HepG2 (cell line): ENCODE data around the gene MXD3. TPM values are rescaled to one million over a fixed set of nuclear protein-coding genes. Genes with fewer than 3 reads are reported as not detected.

Source experiments
- ATAC-seq: fragments of 200-7000 bp; cut with Tn5 transposase; 3 replicates; pipeline ENCODE4 v1.9.1; 2020; ENCODE audit warnings: mild to moderate bottlenecking, moderate library complexity
- BruUV-seq: library from RNA; stranded (reverse); fragments of 400-500 nt; replicated peaks from 2 replicates; lab custom pipeline; 2021; lab: Mats Ljungman, UMichigan
- CTCF ChIA-PET: fragments of 300-600 bp; formaldehyde crosslinking; extraction: SDS; loops from one replicate; lab custom pipeline; 2021; ENCODE audit warnings: low total read pairs, inconsistent platforms, low intra/inter-chr PET ratio; lab: Yijun Ruan, JAX
- POLR2A ChIA-PET: fragments of 350-600 bp; sonication (Branson Sonifier 250); formaldehyde crosslinking; loops from one replicate; lab custom pipeline; 2020; ENCODE audit warnings: antibody characterized with exemption, inconsistent platforms; lab: Yijun Ruan, JAX
- DNase-seq: peaks from one replicate; pipeline ENCODE4 v3.0.0-alpha.2; 2015; ENCODE audit warnings: low spot score
- FAIRE-seq: peaks from 3 replicates; lab custom pipeline; 2011; peaks lifted over from hg19 to GRCh38; lab: Jason Lieb, UNC
- H2AFZ ChIP-seq: one replicate; pipeline ENCODE4 v1.6.1; 2011; ENCODE audit warnings: low read length, inconsistent platforms
- H3K27ac ChIP-seq: fragments of 300-600 bp; 3 replicates; pipeline ENCODE4 v1.8.0; 2011; ENCODE audit warnings: mixed run types, mild to moderate bottlenecking, mixed read lengths, low read length, inconsistent platforms; ENCODE audit not compliant: insufficient read depth; ENCODE audit errors: extremely low read length
- H3K27me3 ChIP-seq, 2 experiments: fragments of 200-600 bp in 1 of 2; 2 replicates in 1 of 2; 3 replicates in 1 of 2; pipeline versions ENCODE4 v1.6.0 to v1.8.0; 2011; ENCODE audit warnings: low read length in 2 of 2, mild to moderate bottlenecking in 2 of 2, moderate library complexity in 2 of 2, inconsistent platforms in 1 of 2; ENCODE audit not compliant: insufficient read depth in 2 of 2, control insufficient read depth in 1 of 2
- H3K36me3 ChIP-seq, 2 experiments: fragments of 200-600 bp in 1 of 2; replicated peaks in 1 of 2; 2 replicates in 1 of 2; 3 replicates in 1 of 2; pipeline versions ENCODE4 v1.5.1 to v1.8.0; 2011; ENCODE audit warnings: low read length in 2 of 2, inconsistent platforms in 1 of 2; ENCODE audit not compliant: insufficient read depth in 2 of 2, control insufficient read depth in 1 of 2
- H3K4me1 ChIP-seq: 2 replicates; pipeline ENCODE4 v1.5.1; 2012; ENCODE audit warnings: low read length, inconsistent platforms; ENCODE audit not compliant: insufficient read depth
- H3K4me2 ChIP-seq: 2 replicates; pipeline ENCODE4 v1.6.0; 2011; ENCODE audit warnings: low read depth, low read length, inconsistent platforms
- H3K4me3 ChIP-seq, 3 experiments: fragments of 200-600 bp in 1 of 3; sonication (generic), shearing (Covaris generic) in 1 of 3; replicated peaks in 1 of 3; 2 replicates each; pipeline ENCODE4 v1.5.1; 2011 to 2016; ENCODE audit warnings: low read length in 3 of 3, inconsistent platforms in 2 of 3, low read depth in 2 of 3, mild to moderate bottlenecking in 2 of 3, control low read depth in 1 of 3, mixed read lengths in 1 of 3; ENCODE audit not compliant: insufficient read depth in 1 of 3
- H3K79me2 ChIP-seq: one replicate; pipeline ENCODE4 v1.6.1; 2011; ENCODE audit warnings: low read length, inconsistent platforms; ENCODE audit not compliant: insufficient read depth
- H3K9ac ChIP-seq: 2 replicates; pipeline ENCODE4 v1.6.0; 2011; ENCODE audit warnings: mild to moderate bottlenecking, low read depth, low read length, inconsistent platforms; ENCODE audit not compliant: insufficient read depth
- H3K9me3 ChIP-seq: 2 replicates; pipeline ENCODE4 v1.5.1; 2012; ENCODE audit warnings: mild to moderate bottlenecking, low read length
- H4K20me1 ChIP-seq: 2 replicates; pipeline ENCODE4 v1.6.0; 2011; ENCODE audit warnings: inconsistent platforms, mild to moderate bottlenecking, low read length, moderate library complexity; ENCODE audit not compliant: insufficient read depth
- HOXA7 ChIP-seq: sonication (generic); formaldehyde crosslinking; IDR thresholded peaks from 2 replicates; pipeline ENCODE4 v1.8.1; 2022; ENCODE audit warnings: mild to moderate bottlenecking, missing genetic modification reagents, moderate library complexity
- LCORL ChIP-seq, 2 experiments: fragments of 450-650 bp in 1 of 2; sonication (generic) in 1 of 2; formaldehyde crosslinking in 1 of 2; IDR thresholded peaks; 2 replicates each; pipeline versions ENCODE4 v1.5.0 to v1.6.1; 2017 to 2020; ENCODE audit warnings: antibody characterized with exemption in 1 of 2, missing genetic modification reagents in 1 of 2
- MZF1 ChIP-seq: sonication (generic); formaldehyde crosslinking; IDR thresholded peaks from 2 replicates; pipeline ENCODE4 v1.8.1; 2023; ENCODE audit warnings: mild to moderate bottlenecking, missing genetic modification reagents, borderline replicate concordance
- PATZ1 ChIP-seq: sonication (generic); formaldehyde crosslinking; IDR thresholded peaks from 2 replicates; pipeline ENCODE4 v1.4.0; 2020; ENCODE audit warnings: missing genetic modification reagents
- PAWR ChIP-seq: sonication (generic); formaldehyde crosslinking; IDR thresholded peaks from 2 replicates; pipeline ENCODE4 v1.4.0; 2020; ENCODE audit warnings: missing genetic modification reagents, mild to moderate bottlenecking, borderline replicate concordance
- PAXIP1 ChIP-seq: sonication (generic); formaldehyde crosslinking; conservative IDR thresholded peaks from 2 replicates; pipeline ENCODE4 v1.4.0; 2020; ENCODE audit warnings: mild to moderate bottlenecking, missing genetic modification reagents, moderate library complexity
- TAF1 ChIP-seq: sonication (generic); formaldehyde crosslinking; IDR thresholded peaks from 2 replicates; pipeline ENCODE4 v1.4.0; 2020; ENCODE audit warnings: missing genetic modification reagents
- TCF12 ChIP-seq, 2 experiments: fragments of 450-650 bp in 1 of 2; sonication (generic) in 1 of 2; formaldehyde crosslinking in 1 of 2; IDR thresholded peaks; 2 replicates each; pipeline versions ENCODE4 v1.6.1 to v1.8.0; 2017 to 2022; ENCODE audit warnings: antibody characterized with exemption in 1 of 2, mild to moderate bottlenecking in 1 of 2, missing genetic modification reagents in 1 of 2, moderate library complexity in 1 of 2
- TEF ChIP-seq: sonication (generic); formaldehyde crosslinking; IDR thresholded peaks from 2 replicates; pipeline ENCODE4 v1.5.0; 2020; ENCODE audit warnings: missing genetic modification reagents
- ZNF225 ChIP-seq: sonication (generic); formaldehyde crosslinking; IDR thresholded peaks from 2 replicates; pipeline ENCODE4 v1.4.0; 2020; ENCODE audit warnings: mild to moderate bottlenecking, missing genetic modification reagents
- ZNF614 ChIP-seq: IDR thresholded peaks from 2 replicates; pipeline ENCODE4 v1.6.1; 2018; ENCODE audit warnings: missing biosample characterization, missing genetic modification reagents, inconsistent platforms, borderline replicate concordance
- ZNF616 ChIP-seq: sonication (generic); formaldehyde crosslinking; IDR thresholded peaks from 2 replicates; pipeline ENCODE4 v1.5.0; 2020; ENCODE audit warnings: low read depth, mild to moderate bottlenecking, missing genetic modification reagents
- ZSCAN30 ChIP-seq: sonication (generic); formaldehyde crosslinking; IDR thresholded peaks from 2 replicates; pipeline ENCODE4 v1.5.0; 2020; ENCODE audit warnings: mild to moderate bottlenecking, missing genetic modification reagents
- WGBS: methylation state at CpG from one replicate; pipeline ENCODE4 v1.1.6; 2017; ENCODE audit warnings: low lambda C conversion rate; 5-methylcytosine and 5-hydroxymethylcytosine counted together
- in situ Hi-C: cut with HindIII; loops from 2 replicates; pipeline ENCODE4 v1.10.0; 2017; ENCODE audit warnings: low pct_unique_long_range_greater_than_20kb; ENCODE audit not compliant: extremely low pct_ligation_motif_present
- intact Hi-C: fragments of 100-400 bp; cut with micrococcal nuclease; formaldehyde crosslinking; loops from one replicate; pipeline ENCODE4 v1.10.0; 2022; ENCODE audit not compliant: unreplicated experiment
- polyA plus RNA-seq, 8 experiments: library from polyadenylated mRNA; depleted of rRNA in 3 of 8; stranded (reverse) in 7 of 8; unstranded in 1 of 8; fragments of >200 nt; fragmentation: Illumina TruSeq in 4 of 8; extraction: Trizol in 4 of 8; gene quantifications; 2 replicates each; pipeline versions ENCODE4 v1.2.1 to v1.2.3, GENCODE V29; 2011 to 2016; ENCODE audit warnings: low read depth in 4 of 8, missing spikeins in 1 of 8, mixed read lengths in 1 of 8; ENCODE audit not compliant: insufficient read depth in 1 of 8
- total RNA-seq, 5 experiments: library from RNA; depleted of rRNA; stranded (reverse); fragments of >200 nt; fragmentation: Illumina TruSeq; extraction: Trizol; gene quantifications; 2 replicates each; pipeline ENCODE4 v1.2.3, GENCODE V29; 2016; ENCODE audit warnings: low read depth in 1 of 5
- TF ChIP-seq, protein P1 (sequence below): sonication (generic); formaldehyde crosslinking; IDR thresholded peaks from 2 replicates; pipeline ENCODE4 v1.5.0; 2020; ENCODE audit warnings: missing genetic modification reagents
- TF ChIP-seq, protein P2 (sequence below): sonication (generic); formaldehyde crosslinking; IDR thresholded peaks from 2 replicates; pipeline ENCODE4 v1.5.0; 2020; ENCODE audit warnings: missing genetic modification reagents

The MXD3 gene
- total and polyA plus RNA-seq, 2 of the 13 experiments (the other 11 are each of a cell fraction or from before 2014, with no cell fraction given) = 10.5 to 12.8 TPM

DNA sequence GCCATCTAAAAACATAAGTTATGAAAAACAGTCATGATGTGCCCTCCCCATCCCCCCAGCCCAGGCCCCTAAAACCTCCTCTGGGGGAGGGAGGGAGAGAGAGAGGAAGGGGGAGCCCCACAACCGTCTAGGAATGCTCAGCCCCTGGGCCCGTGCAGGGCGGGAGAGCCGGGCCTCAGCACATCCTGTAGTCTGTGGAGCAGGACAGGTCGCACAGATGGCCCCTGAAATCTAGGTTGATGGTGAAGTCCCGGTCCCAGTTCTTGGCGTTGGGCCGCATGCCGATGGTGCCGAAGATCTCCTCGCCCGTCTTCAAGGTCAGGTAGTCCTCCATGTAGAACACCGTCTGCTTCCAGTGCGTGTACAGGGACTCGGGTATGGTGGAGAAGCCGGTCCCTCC is 46.3 kb downstream of the MXD3 start:
- Histone ChIP-seq H3K4me3 (no peak overlapping the region), H4K20me1 (no peaks in the 10 kb centered on the region), H3K79me2 (no peaks in the 10 kb centered on the region), H3K27me3 (peaks cover 0 to 4% of the 10 kb centered on the region in 2 experiments; a peak in 1 of 5 replicates), H3K27ac (no peak overlapping the region), H3K4me2 (no peak overlapping the region), H3K9me3 (no peaks in the 10 kb centered on the region), H3K4me1 (peaks cover 8% of the 10 kb centered on the region; the same call in 1 of the 2 replicates), H3K9ac (no peak overlapping the region), H3K36me3 (no peaks in the 10 kb centered on the region), H2AFZ (no peak overlapping the region)
- CTCF ChIA-PET = no interaction called here
- ATAC-seq (no peak), FAIRE-seq (no peak), DNase-seq (no peak)
- BruUV-seq = no TSS peak
- intact Hi-C loops (no loop called here), in situ Hi-C loops (no loop called here)
- POLR2A ChIA-PET = no interaction called here
- WGBS = 67% methylated on average over 15 of the region's 16 CpGs
- TF ChIP-seq PAWR (CRISPR knock-in tag) (no peak), TCF12 (IDR thresholded peaks at IDR 0.05) (no peak), TCF12 (CRISPR knock-in tag; IDR thresholded peaks at IDR 0.05) (no peak), HOXA7 (no peak), LCORL (IDR thresholded peaks at IDR 0.05) (no peak), LCORL (CRISPR knock-in tag; IDR thresholded peaks at IDR 0.05) (no peak), ZNF614 (CRISPR knock-in tag) (no peak), MZF1 (CRISPR knock-in tag) (no peak), TAF1 (CRISPR knock-in tag) (no peak), PATZ1 (CRISPR knock-in tag) (no peak), TEF (CRISPR knock-in tag) (no peak), ZNF225 (CRISPR knock-in tag) (no peak), ZNF616 (no peak), PAXIP1 (no peak), ZSCAN30 (CRISPR knock-in tag) (no peak)
- TF ChIP-seq, protein P1, sequence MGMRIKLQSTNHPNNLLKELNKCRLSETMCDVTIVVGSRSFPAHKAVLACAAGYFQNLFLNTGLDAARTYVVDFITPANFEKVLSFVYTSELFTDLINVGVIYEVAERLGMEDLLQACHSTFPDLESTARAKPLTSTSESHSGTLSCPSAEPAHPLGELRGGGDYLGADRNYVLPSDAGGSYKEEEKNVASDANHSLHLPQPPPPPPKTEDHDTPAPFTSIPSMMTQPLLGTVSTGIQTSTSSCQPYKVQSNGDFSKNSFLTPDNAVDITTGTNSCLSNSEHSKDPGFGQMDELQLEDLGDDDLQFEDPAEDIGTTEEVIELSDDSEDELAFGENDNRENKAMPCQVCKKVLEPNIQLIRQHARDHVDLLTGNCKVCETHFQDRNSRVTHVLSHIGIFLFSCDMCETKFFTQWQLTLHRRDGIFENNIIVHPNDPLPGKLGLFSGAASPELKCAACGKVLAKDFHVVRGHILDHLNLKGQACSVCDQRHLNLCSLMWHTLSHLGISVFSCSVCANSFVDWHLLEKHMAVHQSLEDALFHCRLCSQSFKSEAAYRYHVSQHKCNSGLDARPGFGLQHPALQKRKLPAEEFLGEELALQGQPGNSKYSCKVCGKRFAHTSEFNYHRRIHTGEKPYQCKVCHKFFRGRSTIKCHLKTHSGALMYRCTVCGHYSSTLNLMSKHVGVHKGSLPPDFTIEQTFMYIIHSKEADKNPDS (CRISPR knock-in tag) = no peak
- TF ChIP-seq, protein P2, sequence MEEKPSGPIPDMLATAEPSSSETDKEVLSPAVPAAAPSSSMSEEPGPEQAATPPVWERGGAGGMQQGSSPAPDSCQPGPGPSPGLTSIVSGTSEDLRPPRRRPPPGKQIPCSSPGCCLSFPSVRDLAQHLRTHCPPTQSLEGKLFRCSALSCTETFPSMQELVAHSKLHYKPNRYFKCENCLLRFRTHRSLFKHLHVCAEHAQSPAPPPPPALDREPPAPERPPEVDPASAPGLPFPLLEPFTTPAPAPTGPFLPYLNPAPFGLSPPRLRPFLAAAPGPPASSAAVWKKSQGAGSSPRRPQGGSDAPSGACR (CRISPR knock-in tag) = no peak
